ENCODE data around the gene PHACTR2. TPM values are rescaled to one million over a fixed set of nuclear protein-coding genes. Genes with fewer than 3 reads are reported as not detected.
A peak's percentile ranks its signal among the peaks of the same experiment; 100 is the strongest.

Gene PHACTR2
- total and polyA plus RNA-seq, 2 of the 13 experiments (the other 11 are each of a cell fraction or from before 2014, with no cell fraction given) = 11.3 to 28.2 TPM

GRCh38 chr6:143842902-143843676 lies 165.3 kb downstream of the PHACTR2 start, which contains the start of gene LTV1 (continued):
- TF ChIP-seq GMEB2 (CRISPR knock-in tag; IDR thresholded peaks at IDR 0.05; ENCODE audit: low read depth) (peak; percentile 56; the same call in 1 of the 2 replicates), FOXO1 (CRISPR knock-in tag; IDR thresholded peaks at IDR 0.05) (peak; percentile 85), PBX3 (CRISPR knock-in tag; IDR thresholded peaks at IDR 0.05; ENCODE audit: borderline replicate concordance) (peak; percentile 96), GLMP (CRISPR knock-in tag; IDR thresholded peaks at IDR 0.05; ENCODE audit: borderline replicate concordance) (no peak), ZBTB2 (CRISPR knock-in tag; IDR thresholded peaks at IDR 0.05; ENCODE audit: low read depth) (peak; percentile 82), CREM (IDR thresholded peaks at IDR 0.05) (peak; percentile 96), CREM (CRISPR knock-in tag; IDR thresholded peaks at IDR 0.05) (peak; percentile 52; the same call in 1 of the 2 replicates), EZH2 (conservative IDR thresholded peaks at IDR 0.05; ENCODE audit: low read depth, low read length) (no peak), ZUFSP (CRISPR knock-in tag; IDR thresholded peaks at IDR 0.05; ENCODE audit: borderline replicate concordance) (no peak), ZNF609 (CRISPR knock-in tag; IDR thresholded peaks at IDR 0.05; ENCODE audit: borderline replicate concordance) (peak; percentile 92), TFDP1 (CRISPR knock-in tag; IDR thresholded peaks at IDR 0.05; ENCODE audit: borderline replicate concordance) (peak; percentile 93), E2F5 (CRISPR knock-in tag; conservative IDR thresholded peaks at IDR 0.05) (peak; percentile 89), ZNF605 (CRISPR knock-in tag; IDR thresholded peaks at IDR 0.05) (peak; percentile 98)

Data from HepG2 (cell line).